HG03097 (cell line): ENCODE measurements around the gene SOX6.

Experiments used
- ATAC-seq: cut with Tn5 transposase; IDR thresholded peaks from one replicate; pipeline ENCODE4 v1.9.1; 2021; ENCODE audit not compliant: unreplicated experiment, low FRiP score

The SOX6 gene

GRCh38 chr11:15920856-15921629, 435.3 kb downstream of the SOX6 start:
- no peak for ATAC-seq

- no peak for ATAC-seq
These were observed 437.7 kb downstream of the SOX6 start for GRCh38 chr11:15918674-15919073.

- ATAC-seq, result no peak
These were observed 438.1 kb downstream of the SOX6 start for GRCh38 chr11:15918212-15918611.
